A204.1 (cell line): ENCODE measurements around the gene ZC3H7A.

Experiments used
- FAIRE-seq: peaks from 2 replicates; lab custom pipeline; 2012; peaks lifted over from hg19 to GRCh38; lab: Jason Lieb, UNC

ZC3H7A gene

GRCh38 chr16:11736903-11737302 lies 60.2 kb downstream of the ZC3H7A start:
- FAIRE-seq = no peak

- FAIRE-seq = no peak
Observed at GRCh38 chr16:11735787-11736186, 61.3 kb downstream of the ZC3H7A start.

GRCh38 chr16:11734653-11735043 lies 62.4 kb downstream of the ZC3H7A start:
- FAIRE-seq = no peak

GRCh38 chr16:11734025-11734652 lies 62.9 kb downstream of the ZC3H7A start:
- no peak for FAIRE-seq

GRCh38 chr16:11731222-11731621 lies 65.8 kb downstream of the ZC3H7A start:
- no peak for FAIRE-seq

- FAIRE-seq = no peak
Observed at GRCh38 chr16:11729787-11730186, 67.3 kb downstream of the ZC3H7A start.

GRCh38 chr16:11727796-11728543 lies 69.1 kb downstream of the ZC3H7A start:
- no peak for FAIRE-seq

GRCh38 chr16:11726008-11726407 lies 71.0 kb downstream of the ZC3H7A start:
- no peak for FAIRE-seq

- FAIRE-seq = no peak
Observed at GRCh38 chr16:11725457-11725856, 71.6 kb downstream of the ZC3H7A start.

- FAIRE-seq = no peak
Observed at GRCh38 chr16:11722468-11722808, 74.6 kb downstream of the ZC3H7A start.

- no peak for FAIRE-seq
Observed at GRCh38 chr16:11721781-11722467, 75.1 kb downstream of the ZC3H7A start.

GRCh38 chr16:11719762-11720161 lies 77.3 kb downstream of the ZC3H7A start:
- FAIRE-seq = no peak

- FAIRE-seq = no peak
Observed at GRCh38 chr16:11719171-11719570, 77.9 kb downstream of the ZC3H7A start.

- FAIRE-seq = no peak
Observed at GRCh38 chr16:11717811-11718210, 79.2 kb downstream of the ZC3H7A start.

GRCh38 chr16:11716336-11716735 lies 80.7 kb downstream of the ZC3H7A start:
- FAIRE-seq = no peak

- FAIRE-seq = no peak
Observed at GRCh38 chr16:11715246-11715947, 81.7 kb downstream of the ZC3H7A start.

- no peak for FAIRE-seq
Observed at GRCh38 chr16:11712122-11712521, 84.9 kb downstream of the ZC3H7A start.

- FAIRE-seq = no peak
Observed at GRCh38 chr16:11711662-11712061, 85.4 kb downstream of the ZC3H7A start.

GRCh38 chr16:11708421-11708820 lies 88.6 kb downstream of the ZC3H7A start:
- FAIRE-seq = no peak

- FAIRE-seq = no peak
Observed at GRCh38 chr16:11707679-11708197, 89.3 kb downstream of the ZC3H7A start.

GRCh38 chr16:11706180-11706742 lies 90.8 kb downstream of the ZC3H7A start:
- no peak for FAIRE-seq

- FAIRE-seq = no peak
Observed at GRCh38 chr16:11705311-11706025, 91.6 kb downstream of the ZC3H7A start.
